H9 (cell line): ENCODE measurements around the gene MRPS18A. TPM values are rescaled to one million over a fixed set of nuclear protein-coding genes. Genes with fewer than 3 reads are reported as not detected.

Experiments used
- DNase-seq: peaks from one replicate; pipeline ENCODE4 v3.0.0-alpha.2; 2017
- H2AFZ ChIP-seq: one replicate; pipeline ENCODE4 v1.6.1; 2013; ENCODE audit warnings: mild to moderate bottlenecking, low read length, control low read depth, moderate library complexity
- H2AK5ac ChIP-seq: 2 replicates; pipeline ENCODE4 v1.6.1; 2013; ENCODE audit warnings: low read length, control low read depth, mixed read lengths; ENCODE audit not compliant: insufficient read length
- H2BK120ac ChIP-seq: one replicate; pipeline ENCODE4 v1.6.1; 2013; ENCODE audit warnings: low read depth, mild to moderate bottlenecking, low read length, control low read depth, inconsistent platforms; ENCODE audit not compliant: poor library complexity, severe bottlenecking
- H2BK12ac ChIP-seq: 2 replicates; pipeline ENCODE4 v1.6.1; 2013; ENCODE audit warnings: low read length, control low read depth, mixed read lengths, low read depth; ENCODE audit not compliant: insufficient read length
- H2BK15ac ChIP-seq: 2 replicates; pipeline ENCODE4 v1.6.1; 2013; ENCODE audit warnings: low read depth, low read length, control low read depth
- H2BK20ac ChIP-seq: one replicate; pipeline ENCODE4 v1.6.1; 2013; ENCODE audit warnings: low read depth, mild to moderate bottlenecking, low read length, control low read depth, inconsistent platforms; ENCODE audit not compliant: poor library complexity, severe bottlenecking
- H2BK5ac ChIP-seq: 2 replicates; pipeline ENCODE4 v1.6.1; 2013; ENCODE audit warnings: low read length, control low read depth, mixed read lengths; ENCODE audit not compliant: insufficient read length
- H3K14ac ChIP-seq: 2 replicates; pipeline ENCODE4 v1.6.1; 2013; ENCODE audit warnings: low read length, control low read depth; ENCODE audit not compliant: insufficient read depth
- H3K18ac ChIP-seq: 2 replicates; pipeline ENCODE4 v1.6.1; 2013; ENCODE audit warnings: low read depth, mild to moderate bottlenecking, mixed read lengths, low read length, control low read depth; ENCODE audit not compliant: insufficient read length
- H3K23ac ChIP-seq: 2 replicates; pipeline ENCODE4 v1.6.1; 2013; ENCODE audit warnings: low read length, control low read depth, mixed read lengths, low read depth; ENCODE audit not compliant: insufficient read length
- H3K23me2 ChIP-seq: 2 replicates; pipeline ENCODE4 v1.6.1; 2013; ENCODE audit warnings: low read depth, mild to moderate bottlenecking, mixed read lengths, low read length, control low read depth; ENCODE audit not compliant: insufficient read length, poor library complexity, severe bottlenecking
- H3K27ac ChIP-seq: 2 replicates; pipeline ENCODE4 v1.5.1; 2013; ENCODE audit warnings: low read length, control low read depth, mixed read lengths, low read depth; ENCODE audit not compliant: insufficient read length
- H3K27me3 ChIP-seq: 2 replicates; pipeline ENCODE4 v1.6.1; 2013; ENCODE audit warnings: low read length, control low read depth, inconsistent platforms; ENCODE audit not compliant: insufficient read depth
- H3K4ac ChIP-seq: 2 replicates; pipeline ENCODE4 v1.6.1; 2013; ENCODE audit warnings: low read depth, mild to moderate bottlenecking, control low read depth, inconsistent platforms, low read length, moderate library complexity
- H3K4me1 ChIP-seq: 2 replicates; pipeline ENCODE4 v1.6.1; 2013; ENCODE audit warnings: low read length, control low read depth, inconsistent platforms; ENCODE audit not compliant: insufficient read depth
- H3K4me2 ChIP-seq: 2 replicates; pipeline ENCODE4 v1.6.1; 2013; ENCODE audit warnings: low read length, control low read depth, mixed read lengths; ENCODE audit not compliant: insufficient read length, insufficient read depth
- H3K56ac ChIP-seq: 2 replicates; pipeline ENCODE4 v1.6.1; 2013; ENCODE audit warnings: low read depth, mild to moderate bottlenecking, mixed read lengths, low read length, control low read depth; ENCODE audit not compliant: insufficient read length
- H3K79me1 ChIP-seq: 2 replicates; pipeline ENCODE4 v1.6.1; 2013; ENCODE audit warnings: low read depth, mild to moderate bottlenecking, moderate library complexity, low read length, control low read depth, inconsistent platforms; ENCODE audit not compliant: insufficient read depth, poor library complexity, severe bottlenecking
- H3K79me2 ChIP-seq: 2 replicates; pipeline ENCODE4 v1.6.1; 2013; ENCODE audit warnings: low read length, control low read depth, inconsistent platforms; ENCODE audit not compliant: insufficient read depth
- H3K9ac ChIP-seq: 2 replicates; pipeline ENCODE4 v1.6.1; 2013; ENCODE audit warnings: low read length, control low read depth, mixed read lengths; ENCODE audit not compliant: insufficient read length; ENCODE audit errors: extremely low read depth
- H3K9me3 ChIP-seq: one replicate; pipeline ENCODE4 v1.6.1; 2013; ENCODE audit warnings: low read depth, low read length, inconsistent platforms; ENCODE audit not compliant: control insufficient read depth
- H3T11ph ChIP-seq: one replicate; pipeline ENCODE4 v1.6.1; 2013; ENCODE audit warnings: mild to moderate bottlenecking, low read length, control low read depth, inconsistent platforms
- H4K20me1 ChIP-seq: one replicate; pipeline ENCODE4 v1.6.1; 2013; ENCODE audit not compliant: control insufficient read depth, insufficient read length, insufficient read depth
- H4K5ac ChIP-seq: 2 replicates; pipeline ENCODE4 v1.6.1; 2013; ENCODE audit warnings: low read depth, mild to moderate bottlenecking, mixed read lengths, low read length, control low read depth; ENCODE audit not compliant: insufficient read length
- H4K8ac ChIP-seq: replicated peaks from 2 replicates; pipeline ENCODE4 v1.6.1; 2013; ENCODE audit warnings: low read length, control low read depth, mixed read lengths, low read depth; ENCODE audit not compliant: insufficient read length
- H4K91ac ChIP-seq: 2 replicates; pipeline ENCODE4 v1.6.1; 2013; ENCODE audit warnings: low read depth, mild to moderate bottlenecking, moderate library complexity, mixed read lengths, low read length, control low read depth; ENCODE audit not compliant: insufficient read length
- H3K27ac Mint-ChIP-seq, 3 experiments: 2 replicates in 2 of 3; 3 replicates in 1 of 3; pipeline ENCODE4 v1.8.0; 2020 to 2021; ENCODE audit warnings: mixed read lengths in 3 of 3, mild to moderate bottlenecking in 1 of 3, moderate library complexity in 1 of 3
- H3K27me3 Mint-ChIP-seq: 2 replicates; pipeline ENCODE4 v1.8.0; 2021; ENCODE audit warnings: low read depth, mild to moderate bottlenecking, moderate library complexity, mixed read lengths
- H3K36me3 Mint-ChIP-seq, 3 experiments: 2 replicates in 2 of 3; 3 replicates in 1 of 3; pipeline ENCODE4 v1.8.0; 2020 to 2021; ENCODE audit warnings: low read depth in 3 of 3, mixed read lengths in 3 of 3; ENCODE audit not compliant: insufficient read depth in 1 of 3
- H3K4me1 Mint-ChIP-seq, 2 experiments: 2 replicates each; pipeline ENCODE4 v1.8.0; 2020; ENCODE audit warnings: mixed read lengths in 2 of 2
- H3K4me3 Mint-ChIP-seq, 2 experiments: 2 replicates in 1 of 2; 3 replicates in 1 of 2; pipeline ENCODE4 v1.8.0; 2020 to 2021; ENCODE audit warnings: mild to moderate bottlenecking in 2 of 2, mixed read lengths in 2 of 2, moderate library complexity in 1 of 2
- H3K9me3 Mint-ChIP-seq, 2 experiments: 2 replicates in 1 of 2; 3 replicates in 1 of 2; pipeline ENCODE4 v1.8.0; 2020; ENCODE audit warnings: mild to moderate bottlenecking in 2 of 2, mixed read lengths in 2 of 2, moderate library complexity in 1 of 2
- WGBS: extraction: QIAGEN DNeasy Blood & Tissue Kit; methylation state at CpG from one replicate; pipeline ENCODE4 v1.1.7; 2013; ENCODE audit warnings: missing lambda C conversion rate, low lambda C conversion rate, mixed read lengths; ENCODE audit not compliant: insufficient read length; ENCODE audit errors: extremely low coverage; 5-methylcytosine and 5-hydroxymethylcytosine counted together
- total RNA-seq: library from RNA; stranded (reverse); gene quantifications from 2 replicates; pipeline ENCODE4 v1.2.1, GENCODE V29; 2021
- TF ChIP-seq, protein P1 (sequence below): fragments of 200-600 bp; sonication (generic); conservative IDR thresholded peaks from 3 replicates; pipeline ENCODE4 v1.8.0; 2021; ENCODE audit warnings: antibody characterized with exemption, mild to moderate bottlenecking

MRPS18A gene
- total RNA-seq, 1 experiment from 2014 or later: 65.1 TPM

DNA sequence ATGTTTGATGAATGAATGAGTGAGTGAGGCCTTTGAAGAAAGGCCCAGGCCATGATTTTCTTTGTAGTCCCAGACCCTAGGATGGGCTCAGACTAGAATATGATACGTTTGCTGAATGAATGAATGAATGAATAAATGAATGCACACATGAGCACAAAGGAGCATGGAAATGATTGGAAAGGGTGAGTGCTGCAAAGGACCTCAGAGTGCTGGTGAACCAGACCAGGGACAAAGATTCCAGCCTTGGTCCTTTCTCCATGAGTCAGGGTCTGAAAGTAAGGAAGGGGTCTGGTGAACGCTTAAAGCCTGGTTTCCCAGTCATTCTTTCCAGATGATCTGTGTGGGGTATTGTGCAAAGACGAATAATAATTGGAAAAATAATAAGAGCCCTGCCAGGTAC lies 40.0 kb upstream of the MRPS18A start:
- H3K36me3 Mint-ChIP-seq: peaks cover 0 to 12% (median 0%) of the 10 kb centered on the region in 3 experiments; a peak in 3 of 7 replicates
- no peak overlapping the region for H2AFZ ChIP-seq
- TF ChIP-seq, protein P1, sequence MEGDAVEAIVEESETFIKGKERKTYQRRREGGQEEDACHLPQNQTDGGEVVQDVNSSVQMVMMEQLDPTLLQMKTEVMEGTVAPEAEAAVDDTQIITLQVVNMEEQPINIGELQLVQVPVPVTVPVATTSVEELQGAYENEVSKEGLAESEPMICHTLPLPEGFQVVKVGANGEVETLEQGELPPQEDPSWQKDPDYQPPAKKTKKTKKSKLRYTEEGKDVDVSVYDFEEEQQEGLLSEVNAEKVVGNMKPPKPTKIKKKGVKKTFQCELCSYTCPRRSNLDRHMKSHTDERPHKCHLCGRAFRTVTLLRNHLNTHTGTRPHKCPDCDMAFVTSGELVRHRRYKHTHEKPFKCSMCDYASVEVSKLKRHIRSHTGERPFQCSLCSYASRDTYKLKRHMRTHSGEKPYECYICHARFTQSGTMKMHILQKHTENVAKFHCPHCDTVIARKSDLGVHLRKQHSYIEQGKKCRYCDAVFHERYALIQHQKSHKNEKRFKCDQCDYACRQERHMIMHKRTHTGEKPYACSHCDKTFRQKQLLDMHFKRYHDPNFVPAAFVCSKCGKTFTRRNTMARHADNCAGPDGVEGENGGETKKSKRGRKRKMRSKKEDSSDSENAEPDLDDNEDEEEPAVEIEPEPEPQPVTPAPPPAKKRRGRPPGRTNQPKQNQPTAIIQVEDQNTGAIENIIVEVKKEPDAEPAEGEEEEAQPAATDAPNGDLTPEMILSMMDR: no peak
- H2BK120ac ChIP-seq: no peak overlapping the region
- peak overlapping the region in 1 of 3 experiments; percentile 25; a peak in 1 of 7 replicates for H3K27ac Mint-ChIP-seq
- H3K4me1 Mint-ChIP-seq: peaks cover 10 to 11% of the 10 kb centered on the region in 2 experiments
- no peak overlapping the region for H3K4me3 Mint-ChIP-seq
- H3K23me2 ChIP-seq: no peaks in the 10 kb centered on the region
- H2BK12ac ChIP-seq: no peak overlapping the region
- WGBS: no CpG with 5 or more reads among the region's 3 CpGs
- no peak overlapping the region for H4K8ac ChIP-seq
- H3K18ac ChIP-seq: no peak overlapping the region
- no peak overlapping the region for H3K9ac ChIP-seq
- H3K27me3 ChIP-seq: no peaks in the 10 kb centered on the region
- peaks cover 3% of the 10 kb centered on the region for H3K27me3 Mint-ChIP-seq
- no peak overlapping the region for H3K4ac ChIP-seq
- peaks cover 14 to 15% of the 10 kb centered on the region in 2 experiments for H3K9me3 Mint-ChIP-seq
- H2BK5ac ChIP-seq: no peak overlapping the region
- no peak overlapping the region for H2BK20ac ChIP-seq
- no peak overlapping the region for H4K91ac ChIP-seq
- no peaks in the 10 kb centered on the region for H3K9me3 ChIP-seq
- no peaks in the 10 kb centered on the region for H3K79me2 ChIP-seq
- H3K27ac ChIP-seq: no peak overlapping the region
- no peaks in the 10 kb centered on the region for H3K4me1 ChIP-seq
- no peak overlapping the region for H3K56ac ChIP-seq
- H3K23ac ChIP-seq: no peak overlapping the region
- no peak overlapping the region for H4K5ac ChIP-seq
- no peak overlapping the region for H2BK15ac ChIP-seq
- no peaks in the 10 kb centered on the region for H3K79me1 ChIP-seq
- no peak overlapping the region for H3T11ph ChIP-seq
- H4K20me1 ChIP-seq: no peaks in the 10 kb centered on the region
- no peak overlapping the region for H3K4me2 ChIP-seq
- DNase-seq: no peak
- H2AK5ac ChIP-seq: no peak overlapping the region
- no peak overlapping the region for H3K14ac ChIP-seq
